Measurements from ENCODE around the gene SENP7.
"Not testable (repeated sequence)": the region's sequence is repeated elsewhere in the genome, so short reads cannot be mapped to it uniquely, and the experiment has no call there.

DNA sequence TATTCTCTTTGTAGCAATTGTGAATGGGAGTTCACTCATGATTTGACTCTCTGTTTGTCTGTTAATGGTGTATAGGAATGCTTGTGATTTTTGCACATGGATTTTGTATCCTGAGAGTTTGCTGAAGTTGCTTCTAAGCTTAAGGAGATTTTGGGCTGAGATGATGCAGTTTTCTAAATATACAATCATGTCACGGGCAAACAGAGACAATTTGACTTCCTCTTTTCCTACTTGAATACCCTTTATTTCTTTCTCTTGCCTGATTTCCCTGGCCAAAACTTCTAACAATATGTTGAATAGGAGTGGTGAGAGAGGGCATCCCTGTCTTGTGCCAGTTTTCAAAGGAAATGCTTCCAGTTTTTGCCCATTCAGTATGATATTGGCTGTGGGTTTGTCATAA is 23.9 kb upstream of the SENP7 start:
- TF ChIP-seq, protein P1, sequence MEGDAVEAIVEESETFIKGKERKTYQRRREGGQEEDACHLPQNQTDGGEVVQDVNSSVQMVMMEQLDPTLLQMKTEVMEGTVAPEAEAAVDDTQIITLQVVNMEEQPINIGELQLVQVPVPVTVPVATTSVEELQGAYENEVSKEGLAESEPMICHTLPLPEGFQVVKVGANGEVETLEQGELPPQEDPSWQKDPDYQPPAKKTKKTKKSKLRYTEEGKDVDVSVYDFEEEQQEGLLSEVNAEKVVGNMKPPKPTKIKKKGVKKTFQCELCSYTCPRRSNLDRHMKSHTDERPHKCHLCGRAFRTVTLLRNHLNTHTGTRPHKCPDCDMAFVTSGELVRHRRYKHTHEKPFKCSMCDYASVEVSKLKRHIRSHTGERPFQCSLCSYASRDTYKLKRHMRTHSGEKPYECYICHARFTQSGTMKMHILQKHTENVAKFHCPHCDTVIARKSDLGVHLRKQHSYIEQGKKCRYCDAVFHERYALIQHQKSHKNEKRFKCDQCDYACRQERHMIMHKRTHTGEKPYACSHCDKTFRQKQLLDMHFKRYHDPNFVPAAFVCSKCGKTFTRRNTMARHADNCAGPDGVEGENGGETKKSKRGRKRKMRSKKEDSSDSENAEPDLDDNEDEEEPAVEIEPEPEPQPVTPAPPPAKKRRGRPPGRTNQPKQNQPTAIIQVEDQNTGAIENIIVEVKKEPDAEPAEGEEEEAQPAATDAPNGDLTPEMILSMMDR (conservative IDR thresholded peaks at IDR 0.05; ENCODE audit: low read depth in 2 of 2), result not testable (repeated sequence)
- TF ChIP-seq EZH2 (IDR thresholded peaks at IDR 0.05; ENCODE audit: low read depth, unreplicated experiment); POLR2AphosphoS5 (IDR thresholded peaks at IDR 0.05; ENCODE audit: low read depth); EZH2phosphoT487 (IDR thresholded peaks at IDR 0.05; ENCODE audit: unreplicated experiment): not testable (repeated sequence)
- TF ChIP-seq, protein P2, sequence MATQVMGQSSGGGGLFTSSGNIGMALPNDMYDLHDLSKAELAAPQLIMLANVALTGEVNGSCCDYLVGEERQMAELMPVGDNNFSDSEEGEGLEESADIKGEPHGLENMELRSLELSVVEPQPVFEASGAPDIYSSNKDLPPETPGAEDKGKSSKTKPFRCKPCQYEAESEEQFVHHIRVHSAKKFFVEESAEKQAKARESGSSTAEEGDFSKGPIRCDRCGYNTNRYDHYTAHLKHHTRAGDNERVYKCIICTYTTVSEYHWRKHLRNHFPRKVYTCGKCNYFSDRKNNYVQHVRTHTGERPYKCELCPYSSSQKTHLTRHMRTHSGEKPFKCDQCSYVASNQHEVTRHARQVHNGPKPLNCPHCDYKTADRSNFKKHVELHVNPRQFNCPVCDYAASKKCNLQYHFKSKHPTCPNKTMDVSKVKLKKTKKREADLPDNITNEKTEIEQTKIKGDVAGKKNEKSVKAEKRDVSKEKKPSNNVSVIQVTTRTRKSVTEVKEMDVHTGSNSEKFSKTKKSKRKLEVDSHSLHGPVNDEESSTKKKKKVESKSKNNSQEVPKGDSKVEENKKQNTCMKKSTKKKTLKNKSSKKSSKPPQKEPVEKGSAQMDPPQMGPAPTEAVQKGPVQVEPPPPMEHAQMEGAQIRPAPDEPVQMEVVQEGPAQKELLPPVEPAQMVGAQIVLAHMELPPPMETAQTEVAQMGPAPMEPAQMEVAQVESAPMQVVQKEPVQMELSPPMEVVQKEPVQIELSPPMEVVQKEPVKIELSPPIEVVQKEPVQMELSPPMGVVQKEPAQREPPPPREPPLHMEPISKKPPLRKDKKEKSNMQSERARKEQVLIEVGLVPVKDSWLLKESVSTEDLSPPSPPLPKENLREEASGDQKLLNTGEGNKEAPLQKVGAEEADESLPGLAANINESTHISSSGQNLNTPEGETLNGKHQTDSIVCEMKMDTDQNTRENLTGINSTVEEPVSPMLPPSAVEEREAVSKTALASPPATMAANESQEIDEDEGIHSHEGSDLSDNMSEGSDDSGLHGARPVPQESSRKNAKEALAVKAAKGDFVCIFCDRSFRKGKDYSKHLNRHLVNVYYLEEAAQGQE (IDR thresholded peaks at IDR 0.05; ENCODE audit: unreplicated experiment), result not testable (repeated sequence)
